ENCODE results near the gene WDR88. TPM values are rescaled to one million over a fixed set of nuclear protein-coding genes. Genes with fewer than 3 reads are reported as not detected.

Gene WDR88
- total and polyA plus RNA-seq, 12 donors = 0.13 to 0.37 TPM; not detected in 10

DNA sequence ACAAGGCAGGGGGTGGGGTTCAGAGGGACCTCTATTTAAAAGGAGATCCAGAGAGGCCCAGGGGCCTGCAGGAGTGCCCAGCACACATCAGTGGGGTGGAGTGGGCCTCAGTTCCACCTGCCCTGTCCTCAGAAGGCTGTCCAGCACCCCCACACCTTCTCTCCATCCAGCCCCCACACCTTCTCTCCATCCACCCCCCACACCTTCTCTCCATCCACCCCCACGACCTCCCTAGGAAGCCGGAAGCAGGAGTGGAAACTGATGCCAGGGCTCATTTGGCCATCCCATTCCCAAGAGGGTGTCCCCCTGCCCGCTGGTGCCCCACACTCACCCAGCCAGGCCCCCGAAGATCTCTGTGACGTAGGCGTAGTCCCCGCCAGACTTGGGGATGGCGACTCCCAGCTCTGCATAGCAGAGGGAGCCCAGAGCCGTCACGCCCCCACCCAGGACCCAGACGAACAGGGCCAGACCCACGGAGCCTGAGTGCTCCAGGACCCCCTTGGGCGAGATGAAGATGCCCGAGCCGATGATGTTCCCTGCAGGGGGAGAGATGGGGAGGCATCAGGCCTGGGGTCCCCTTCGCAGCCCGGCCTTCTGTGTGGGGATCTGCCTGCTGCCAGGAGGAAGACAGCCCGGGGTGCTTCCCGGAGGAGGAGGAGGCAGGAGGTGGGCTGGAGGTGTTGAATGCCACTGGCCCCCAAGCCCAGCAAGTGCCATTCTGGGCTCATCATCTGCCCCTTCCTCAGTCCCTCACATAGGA is 83.7 kb downstream of the WDR88 start:
- intact Hi-C loops (cut with DNase I) = no loop called here
- H3K27me3 ChIP-seq = peaks cover 0 to 27% (median 14%) of the 10 kb centered on the region in 7 donors
- WGBS, 2 donors = 85 to 88% methylated on average over 19 of the region's 19 CpGs
- H3K27ac ChIP-seq = no peak overlapping the region
- ATAC-seq = no peak
- TF ChIP-seq, protein P1, sequence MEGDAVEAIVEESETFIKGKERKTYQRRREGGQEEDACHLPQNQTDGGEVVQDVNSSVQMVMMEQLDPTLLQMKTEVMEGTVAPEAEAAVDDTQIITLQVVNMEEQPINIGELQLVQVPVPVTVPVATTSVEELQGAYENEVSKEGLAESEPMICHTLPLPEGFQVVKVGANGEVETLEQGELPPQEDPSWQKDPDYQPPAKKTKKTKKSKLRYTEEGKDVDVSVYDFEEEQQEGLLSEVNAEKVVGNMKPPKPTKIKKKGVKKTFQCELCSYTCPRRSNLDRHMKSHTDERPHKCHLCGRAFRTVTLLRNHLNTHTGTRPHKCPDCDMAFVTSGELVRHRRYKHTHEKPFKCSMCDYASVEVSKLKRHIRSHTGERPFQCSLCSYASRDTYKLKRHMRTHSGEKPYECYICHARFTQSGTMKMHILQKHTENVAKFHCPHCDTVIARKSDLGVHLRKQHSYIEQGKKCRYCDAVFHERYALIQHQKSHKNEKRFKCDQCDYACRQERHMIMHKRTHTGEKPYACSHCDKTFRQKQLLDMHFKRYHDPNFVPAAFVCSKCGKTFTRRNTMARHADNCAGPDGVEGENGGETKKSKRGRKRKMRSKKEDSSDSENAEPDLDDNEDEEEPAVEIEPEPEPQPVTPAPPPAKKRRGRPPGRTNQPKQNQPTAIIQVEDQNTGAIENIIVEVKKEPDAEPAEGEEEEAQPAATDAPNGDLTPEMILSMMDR (IDR thresholded peaks at IDR 0.05) = no peak
- H3K4me3 ChIP-seq = no peak overlapping the region
- DNase-seq = no peak
- H3K36me3 ChIP-seq = no peaks in the 10 kb centered on the region
- no peaks in the 10 kb centered on the region for H3K9me3 ChIP-seq
- H3K4me1 ChIP-seq = no peaks in the 10 kb centered on the region

DNA sequence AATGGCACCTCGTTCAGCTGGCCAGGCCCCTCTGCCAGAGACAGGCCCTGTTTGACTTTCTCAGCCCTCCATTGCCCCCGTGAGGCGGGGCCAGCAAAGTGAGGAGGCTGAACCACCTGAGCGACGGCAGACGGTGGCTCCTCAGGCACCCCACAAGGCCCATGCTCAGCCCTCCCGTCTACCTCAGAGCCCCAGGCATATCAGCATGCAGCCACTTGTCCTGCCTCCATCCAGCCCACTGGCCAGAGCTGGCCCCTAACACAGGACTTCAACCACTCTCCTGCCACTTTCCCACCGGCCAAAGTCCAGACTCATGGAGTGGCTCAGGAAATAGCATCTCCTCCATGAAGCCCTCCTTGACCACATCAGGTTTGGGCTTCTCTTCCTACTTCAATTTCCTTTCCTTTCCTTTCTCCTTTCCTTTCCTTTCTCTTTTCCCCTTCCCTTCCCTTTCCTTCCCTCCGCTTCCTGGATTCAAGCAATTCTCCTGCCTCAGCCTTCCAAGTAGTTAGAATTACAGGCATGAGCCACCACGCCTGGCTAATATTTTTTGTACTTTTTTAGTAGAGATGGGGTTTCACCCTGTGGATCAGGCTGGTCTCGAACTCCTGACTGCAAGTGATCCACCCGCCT is 84.4 kb downstream of the WDR88 start:
- no peak overlapping the region for H3K27ac ChIP-seq
- H3K9me3 ChIP-seq = no peaks in the 10 kb centered on the region
- DNase-seq (no peak), ATAC-seq (no peak)
- no peak overlapping the region for H3K4me3 ChIP-seq
- intact Hi-C loops (cut with DNase I) = no loop called here
- no peaks in the 10 kb centered on the region for H3K4me1 ChIP-seq
- WGBS, 2 donors = 52 to 57% methylated on average over 12 of the region's 12 CpGs
- TF ChIP-seq, protein P1 (IDR thresholded peaks at IDR 0.05) = no peak
- H3K36me3 ChIP-seq = no peaks in the 10 kb centered on the region
- H3K27me3 ChIP-seq = peaks cover 0 to 34% (median 14%) of the 10 kb centered on the region in 7 donors

DNA sequence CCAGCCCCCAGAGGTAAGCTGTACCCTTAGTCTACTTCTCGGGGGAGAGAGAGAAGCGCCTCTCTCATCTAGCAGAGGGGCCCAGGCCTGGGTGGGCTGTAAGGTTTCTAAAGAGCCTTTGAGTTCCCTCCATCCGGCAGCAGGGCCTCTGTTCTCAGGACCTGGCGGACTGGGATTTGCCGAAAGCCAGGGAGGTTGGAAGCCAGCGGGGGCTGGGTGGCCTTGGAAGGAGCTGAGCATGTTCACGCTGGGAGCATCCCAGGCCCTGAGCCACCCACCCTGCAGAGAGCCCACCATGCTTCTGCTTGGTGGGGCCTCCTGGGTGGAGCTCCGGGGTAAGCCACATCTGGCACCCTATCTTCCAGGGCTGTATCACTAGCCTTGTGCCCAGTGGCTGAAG is 86.0 kb downstream of the WDR88 start:
- no peaks in the 10 kb centered on the region for H3K9me3 ChIP-seq
- TF ChIP-seq, protein P1 (IDR thresholded peaks at IDR 0.05) = no peak
- intact Hi-C loops (cut with DNase I) = no loop called here
- ATAC-seq = no peak
- H3K27ac ChIP-seq = no peak overlapping the region
- H3K36me3 ChIP-seq = no peaks in the 10 kb centered on the region
- 72 to 79% methylated on average over 8 of the region's 8 CpGs for WGBS, 2 donors
- DNase-seq = no peak
- no peaks in the 10 kb centered on the region for H3K4me1 ChIP-seq
- no peak overlapping the region for H3K4me3 ChIP-seq
- H3K27me3 ChIP-seq = peaks cover 0 to 48% (median 28%) of the 10 kb centered on the region in 7 donors

DNA sequence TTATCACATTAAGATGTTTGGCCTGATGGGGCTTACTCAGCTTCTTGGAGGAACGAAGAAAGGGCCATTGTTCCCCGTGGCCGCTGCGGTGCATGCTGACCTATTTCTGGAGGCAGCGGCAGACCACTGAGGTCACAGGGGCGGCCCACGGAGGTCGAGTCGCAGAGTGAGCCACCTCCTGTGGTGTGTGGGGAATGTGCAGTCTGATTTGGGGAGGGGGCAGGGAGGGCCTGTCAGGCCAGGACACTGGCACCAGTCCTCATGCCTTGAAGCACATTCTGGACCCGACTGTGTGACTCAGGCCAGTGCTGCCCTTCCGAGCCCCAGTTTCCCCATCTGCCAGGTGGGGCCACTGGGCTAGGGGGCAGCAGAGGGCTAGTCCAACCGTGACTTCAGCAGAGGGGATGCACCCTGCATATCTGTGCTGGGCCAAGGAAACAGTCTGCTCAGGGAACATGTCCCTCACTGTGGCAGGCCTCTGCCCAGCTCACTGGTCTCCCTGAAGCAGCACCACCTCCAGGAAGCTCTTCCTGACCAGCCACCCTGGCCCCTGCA is 87.4 kb downstream of the WDR88 start:
- no peaks in the 10 kb centered on the region for H3K9me3 ChIP-seq
- no peak for ATAC-seq
- no peak overlapping the region for H3K27ac ChIP-seq
- H3K4me1 ChIP-seq = no peaks in the 10 kb centered on the region
- H3K27me3 ChIP-seq = peaks cover 4 to 62% (median 42%) of the 10 kb centered on the region in 7 donors
- intact Hi-C loops (cut with DNase I) = no loop called here
- no peak for DNase-seq
- 58 to 59% methylated on average over 12 of the region's 12 CpGs for WGBS, 2 donors
- H3K36me3 ChIP-seq = no peaks in the 10 kb centered on the region
- no peak overlapping the region for H3K4me3 ChIP-seq
- TF ChIP-seq, protein P1 (IDR thresholded peaks at IDR 0.05) = no peak

Measured in heart right ventricle (tissue), 16 donors.